ENCODE measurements around the gene SCRT2.

GRCh38 chr20:623021-623420, 52.6 kb downstream of the SCRT2 start:
- TF ChIP-seq POLR2A (IDR thresholded peaks at IDR 0.05) (no peak), CTCF (IDR thresholded peaks at IDR 0.05) (no peak)
